Measurements from ENCODE around the gene SUSD3. TPM values are rescaled to one million over a fixed set of nuclear protein-coding genes. Genes with fewer than 3 reads are reported as not detected.

SUSD3 gene
- total RNA-seq, 2 experiments from 2014 or later: 62.7 to 68.3 TPM

DNA sequence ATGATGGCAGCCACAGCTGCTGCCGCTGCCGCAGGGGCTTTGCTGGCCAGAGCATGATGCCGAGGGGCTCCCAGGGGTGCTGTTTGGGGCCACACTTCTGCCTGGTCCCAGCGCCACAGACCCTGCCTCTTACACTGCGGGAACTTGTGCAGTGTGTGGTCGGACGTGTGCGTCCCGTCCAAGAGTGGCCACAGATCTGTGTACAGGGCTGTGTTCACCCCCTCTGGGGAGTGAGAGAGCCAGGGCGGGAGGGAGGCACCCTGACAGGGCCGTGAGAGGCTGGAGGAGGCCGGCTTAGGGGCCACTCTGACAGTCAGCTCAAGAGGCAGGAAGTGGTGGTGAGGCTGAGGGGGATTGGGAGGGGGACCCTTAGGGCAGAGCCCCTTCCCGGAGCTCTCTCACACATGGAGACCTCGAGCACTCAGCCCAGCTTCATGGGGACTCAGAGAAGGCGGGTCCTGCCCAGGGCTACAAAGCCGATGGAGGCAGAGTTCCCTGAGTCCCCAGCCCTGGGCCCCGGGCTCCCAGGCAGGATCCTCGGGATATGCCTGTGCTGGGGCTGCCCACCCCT is 24.4 kb downstream of the SUSD3 start:
- intact Hi-C loops (cut with micrococcal nuclease): loop anchor here (1.0 kb wide), 2 partner anchors 8 to 19 kb away; no protein-coding TSS in a partner anchor
- Mint-ChIP-seq H3K27me3 (ENCODE audit: low read depth) (no peaks in the 10 kb centered on the region), H3K27ac (peak overlapping the region; percentile 95), H3K4me1 (ENCODE audit: low read depth) (peaks cover 40% of the 10 kb centered on the region), H3K4me3 (no peak overlapping the region), H3K36me3 (ENCODE audit: low read depth) (peaks cover 51% of the 10 kb centered on the region), H3K9me3 (peaks cover 2% of the 10 kb centered on the region)
- CTCF ChIA-PET: interaction anchor here (1.7 to 2.6 kb wide), 2 partner anchors 18 to 26 kb away, joined by 5 to 8 read pairs; no protein-coding TSS in a partner anchor
- peak; percentile 49 for DNase-seq

DNA sequence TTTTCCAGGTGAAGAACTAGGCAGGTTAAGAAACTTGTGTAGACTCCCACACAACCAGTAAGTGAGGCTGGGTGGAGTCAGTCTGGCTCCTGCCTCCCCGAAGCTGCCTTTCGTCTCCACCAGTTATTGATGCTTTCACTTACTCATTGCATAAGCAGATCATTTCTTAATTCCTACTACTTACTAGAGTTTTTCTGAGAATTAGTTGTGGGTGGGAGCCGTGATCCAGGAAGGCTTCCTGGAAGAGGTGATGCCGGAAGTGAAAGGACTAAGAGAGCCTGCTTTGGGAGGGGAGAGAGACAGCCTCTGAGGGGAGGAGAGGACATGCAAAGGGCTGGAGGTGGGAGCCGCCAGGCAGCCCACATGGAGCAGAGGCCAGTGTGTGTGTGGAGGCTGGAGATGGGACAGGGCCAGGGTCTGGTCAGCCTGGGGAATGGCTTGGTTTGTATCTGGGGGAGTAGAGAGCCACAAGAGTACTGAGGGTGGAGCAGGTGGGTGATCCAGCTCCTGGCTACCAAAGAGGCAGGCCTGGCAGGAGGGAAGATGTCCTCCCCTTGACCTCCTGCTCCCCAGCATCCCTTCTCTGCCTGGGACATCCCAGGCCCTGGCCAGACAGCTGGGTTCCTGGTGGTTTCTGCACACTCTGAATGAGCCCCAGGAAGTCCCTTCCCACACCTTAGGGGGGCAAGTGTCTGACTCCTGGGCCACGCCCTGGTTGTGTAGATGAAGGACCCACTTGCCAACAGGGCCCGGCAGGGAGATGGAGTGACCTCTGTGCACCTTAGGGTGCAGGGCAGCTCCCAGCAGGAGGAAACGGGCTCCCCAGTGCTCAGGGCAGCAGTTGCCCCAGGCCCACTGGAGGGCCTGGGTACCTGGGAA is 25.3 kb downstream of the SUSD3 start:
- CTCF ChIA-PET: interaction anchor here (0.7 to 2.6 kb wide), 3 partner anchors 19 to 25 kb away, joined by 3 to 8 read pairs (median 5); no protein-coding TSS in a partner anchor
- peak; percentile 79 for DNase-seq
- H3K27me3 Mint-ChIP-seq (ENCODE audit: low read depth): no peaks in the 10 kb centered on the region
- intact Hi-C loops (cut with micrococcal nuclease): loop anchor here (1.0 kb wide), 2 partner anchors 7 to 20 kb away; no protein-coding TSS in a partner anchor
- H3K36me3 Mint-ChIP-seq (ENCODE audit: low read depth): peaks cover 55% of the 10 kb centered on the region
- H3K9me3 Mint-ChIP-seq: peaks cover 2% of the 10 kb centered on the region
- H3K4me1 Mint-ChIP-seq (ENCODE audit: low read depth): peaks cover 45% of the 10 kb centered on the region
- peak overlapping the region; percentile 95 for H3K27ac Mint-ChIP-seq
- H3K4me3 Mint-ChIP-seq: no peak overlapping the region

DNA sequence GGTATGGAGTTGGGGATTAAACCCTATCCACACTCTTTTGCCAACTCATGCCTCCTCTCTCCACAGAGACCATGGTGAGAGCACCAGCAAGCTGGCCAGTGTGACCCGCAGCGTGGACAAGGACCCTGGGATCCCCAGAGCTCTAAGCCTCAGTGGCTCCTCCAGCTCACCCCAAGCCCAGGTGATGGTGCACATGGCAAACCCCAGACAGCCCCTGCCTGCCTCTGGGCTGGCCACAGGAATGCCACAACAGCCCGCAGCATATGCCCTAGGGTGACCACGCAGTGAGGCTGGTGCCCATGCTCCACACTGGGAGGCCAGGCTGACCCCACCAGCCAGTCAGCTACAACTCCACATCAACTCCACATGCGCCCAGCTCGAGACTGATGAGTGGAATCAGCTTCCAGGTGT is 26.0 kb downstream of the SUSD3 start:
- CTCF ChIA-PET: interaction anchor here (0.7 to 1.0 kb wide), 2 partner anchors 24 to 127 kb away, joined by 3 to 4 read pairs; no protein-coding TSS in a partner anchor
- DNase-seq: no peak
- Mint-ChIP-seq H3K4me1 (ENCODE audit: low read depth) (peaks cover 51% of the 10 kb centered on the region), H3K9me3 (peaks cover 2% of the 10 kb centered on the region), H3K27ac (peak overlapping the region; percentile 95), H3K4me3 (no peak overlapping the region), H3K36me3 (ENCODE audit: low read depth) (peaks cover 60% of the 10 kb centered on the region), H3K27me3 (ENCODE audit: low read depth) (no peaks in the 10 kb centered on the region)
- intact Hi-C loops (cut with micrococcal nuclease): no loop called here

DNA sequence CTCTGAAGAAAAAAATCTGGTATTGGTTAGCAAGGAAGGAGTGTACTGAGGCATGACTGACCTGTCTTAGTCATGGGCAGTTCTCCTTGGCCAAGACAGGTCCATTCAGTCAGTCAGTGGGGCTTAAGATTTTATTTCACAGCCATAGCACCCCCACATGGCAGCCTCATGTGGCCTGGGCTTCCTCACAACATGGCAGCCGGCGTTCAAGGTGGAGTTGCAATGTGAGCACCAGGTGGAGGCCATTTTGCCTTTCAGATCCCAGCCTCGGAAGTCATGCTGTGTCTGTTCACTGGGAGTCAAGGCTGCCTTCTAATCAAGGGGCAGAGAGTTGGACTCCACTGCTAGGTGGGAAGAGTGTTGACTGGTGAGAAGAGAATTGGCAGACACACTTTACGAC is 27.2 kb downstream of the SUSD3 start:
- CTCF ChIA-PET: no interaction called here
- H3K27me3 Mint-ChIP-seq (ENCODE audit: low read depth): no peaks in the 10 kb centered on the region
- H3K4me3 Mint-ChIP-seq: no peak overlapping the region
- no peak for DNase-seq
- peaks cover 6% of the 10 kb centered on the region for H3K9me3 Mint-ChIP-seq
- H3K27ac Mint-ChIP-seq: peak overlapping the region; percentile 36
- peaks cover 61% of the 10 kb centered on the region for H3K36me3 Mint-ChIP-seq (ENCODE audit: low read depth)
- H3K4me1 Mint-ChIP-seq (ENCODE audit: low read depth): peaks cover 63% of the 10 kb centered on the region
- intact Hi-C loops (cut with micrococcal nuclease): no loop called here

- intact Hi-C loops (cut with micrococcal nuclease): no loop called here
- Mint-ChIP-seq H3K27ac (peak overlapping the region; percentile 72), H3K36me3 (ENCODE audit: low read depth) (peaks cover 58% of the 10 kb centered on the region), H3K4me3 (no peak overlapping the region), H3K9me3 (peaks cover 15% of the 10 kb centered on the region), H3K27me3 (ENCODE audit: low read depth) (no peaks in the 10 kb centered on the region), H3K4me1 (ENCODE audit: low read depth) (peaks cover 64% of the 10 kb centered on the region)
- DNase-seq: no peak
- CTCF ChIA-PET: interaction anchor here (0.6 to 0.8 kb wide), 2 partner anchors 73 to 117 kb away, joined by 4 read pairs; no protein-coding TSS in a partner anchor
Observed at GRCh38 chr9:93086447-93087224, 28.1 kb downstream of the SUSD3 start.

DNA sequence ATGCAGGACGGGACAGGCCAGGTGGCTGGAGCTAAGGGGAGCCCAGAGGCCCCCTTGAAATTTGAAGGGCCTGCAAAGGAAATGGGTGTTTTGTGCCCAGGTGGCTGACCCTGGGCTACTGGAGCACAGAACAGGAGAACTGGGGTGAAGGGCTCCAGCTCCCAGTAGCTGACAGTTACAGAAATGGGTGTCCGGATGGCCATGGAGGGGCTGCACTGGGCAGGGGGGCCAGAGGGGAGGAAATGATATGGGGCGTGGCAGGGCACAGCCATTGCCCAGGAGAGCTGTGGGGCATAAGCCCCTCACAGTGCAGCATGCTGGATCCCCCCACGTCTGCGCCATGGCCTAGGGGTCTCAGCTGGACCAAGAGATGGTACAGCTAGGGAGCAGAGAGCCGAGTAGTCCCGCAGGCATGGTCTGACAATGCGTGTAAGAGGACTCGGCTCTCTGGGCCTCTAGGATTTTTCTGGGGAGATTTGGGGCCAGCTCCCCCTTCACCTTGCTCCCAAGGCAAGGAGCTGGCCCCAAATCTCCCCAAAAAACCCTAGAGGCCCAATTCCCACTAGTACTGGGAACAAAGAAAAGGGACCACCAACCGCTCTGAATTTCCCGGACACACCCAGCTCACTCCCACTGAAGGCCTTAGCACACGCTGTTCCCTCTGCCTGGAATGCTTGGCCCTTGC is 29.6 kb downstream of the SUSD3 start:
- Mint-ChIP-seq H3K4me3 (no peak overlapping the region), H3K4me1 (ENCODE audit: low read depth) (peaks cover 66% of the 10 kb centered on the region), H3K36me3 (ENCODE audit: low read depth) (peaks cover 50% of the 10 kb centered on the region), H3K27me3 (ENCODE audit: low read depth) (no peaks in the 10 kb centered on the region), H3K9me3 (peaks cover 24% of the 10 kb centered on the region), H3K27ac (peak overlapping the region; percentile 83)
- no peak for DNase-seq
- CTCF ChIA-PET: interaction anchor here (0.6 to 1.3 kb wide), 2 partner anchors 21 to 39 kb away, joined by 3 read pairs; no protein-coding TSS in a partner anchor
- intact Hi-C loops (cut with micrococcal nuclease): no loop called here

- CTCF ChIA-PET: interaction anchor here (1.3 kb wide), 1 partner anchor 22 kb away, joined by 3 read pairs; no protein-coding TSS in a partner anchor
- H3K36me3 Mint-ChIP-seq (ENCODE audit: low read depth): peaks cover 47% of the 10 kb centered on the region
- H3K27ac Mint-ChIP-seq: peak overlapping the region; percentile 83
- no peak for DNase-seq
- intact Hi-C loops (cut with micrococcal nuclease): no loop called here
- H3K27me3 Mint-ChIP-seq (ENCODE audit: low read depth): no peaks in the 10 kb centered on the region
- peaks cover 28% of the 10 kb centered on the region for H3K9me3 Mint-ChIP-seq
- H3K4me3 Mint-ChIP-seq: no peak overlapping the region
- H3K4me1 Mint-ChIP-seq (ENCODE audit: low read depth): peaks cover 66% of the 10 kb centered on the region
Observed at GRCh38 chr9:93088656-93089015, 30.1 kb downstream of the SUSD3 start.

DNA sequence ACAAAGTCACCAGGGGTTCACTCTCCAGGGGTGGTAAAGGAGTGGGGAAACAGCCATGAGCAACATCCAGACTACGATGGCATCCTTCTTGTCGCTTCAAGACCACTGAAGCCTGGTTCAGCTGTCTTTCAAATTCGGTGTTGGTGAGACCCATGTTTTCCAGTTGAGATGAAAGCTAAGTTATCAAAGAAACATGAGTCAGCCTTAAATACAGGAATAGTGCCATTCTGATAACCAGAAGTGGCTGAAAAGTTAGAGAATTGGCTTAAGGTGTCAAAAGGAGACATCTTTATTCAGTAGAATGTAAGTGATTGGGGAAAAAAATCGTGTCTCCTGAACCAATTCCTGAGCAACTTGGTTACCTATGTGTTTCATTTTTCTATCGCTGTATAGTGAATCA is 30.5 kb downstream of the SUSD3 start:
- CTCF ChIA-PET: interaction anchor here (1.5 kb wide), 1 partner anchor 8 kb away, joined by 3 read pairs; no protein-coding TSS in a partner anchor
- peak overlapping the region; percentile 83 for H3K27ac Mint-ChIP-seq
- no peak overlapping the region for H3K4me3 Mint-ChIP-seq
- intact Hi-C loops (cut with micrococcal nuclease): no loop called here
- peak; percentile 37 for DNase-seq
- no peaks in the 10 kb centered on the region for H3K27me3 Mint-ChIP-seq (ENCODE audit: low read depth)
- peaks cover 66% of the 10 kb centered on the region for H3K4me1 Mint-ChIP-seq (ENCODE audit: low read depth)
- peaks cover 44% of the 10 kb centered on the region for H3K36me3 Mint-ChIP-seq (ENCODE audit: low read depth)
- peaks cover 26% of the 10 kb centered on the region for H3K9me3 Mint-ChIP-seq

DNA sequence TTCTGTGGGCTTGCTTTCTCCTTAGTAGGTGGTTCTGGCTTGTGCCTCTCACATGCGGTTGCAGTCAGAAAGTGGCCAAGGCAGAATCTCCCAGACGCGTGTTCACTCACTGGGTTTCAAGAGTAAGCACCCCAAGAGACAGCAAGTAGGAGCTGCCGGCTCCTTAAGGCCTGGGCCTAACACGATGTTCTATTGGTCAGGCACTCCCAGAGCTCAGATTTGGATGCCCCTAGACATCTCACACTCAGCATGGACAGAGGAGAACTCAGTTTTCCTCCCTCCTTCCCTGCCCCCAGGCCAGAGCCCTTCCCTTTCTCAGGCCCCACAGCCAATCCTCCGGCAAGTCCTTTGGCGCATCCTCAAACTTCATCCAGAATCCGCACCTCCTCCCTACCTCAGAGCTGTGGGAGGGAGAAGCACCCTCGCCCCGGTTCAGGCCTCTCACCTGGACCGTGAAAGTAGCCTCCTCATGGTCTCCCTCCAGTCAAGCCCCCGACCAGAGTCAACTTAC is 31.0 kb downstream of the SUSD3 start:
- H3K36me3 Mint-ChIP-seq (ENCODE audit: low read depth): peaks cover 43% of the 10 kb centered on the region
- no peaks in the 10 kb centered on the region for H3K27me3 Mint-ChIP-seq (ENCODE audit: low read depth)
- intact Hi-C loops (cut with micrococcal nuclease): no loop called here
- peak overlapping the region; percentile 83 for H3K27ac Mint-ChIP-seq
- H3K4me3 Mint-ChIP-seq: no peak overlapping the region
- H3K4me1 Mint-ChIP-seq (ENCODE audit: low read depth): peaks cover 70% of the 10 kb centered on the region
- peaks cover 26% of the 10 kb centered on the region for H3K9me3 Mint-ChIP-seq
- CTCF ChIA-PET: interaction anchor here (1.5 to 2.8 kb wide), 2 partner anchors 8 to 25 kb away, joined by 3 to 9 read pairs; no protein-coding TSS in a partner anchor
- DNase-seq: no peak

DNA sequence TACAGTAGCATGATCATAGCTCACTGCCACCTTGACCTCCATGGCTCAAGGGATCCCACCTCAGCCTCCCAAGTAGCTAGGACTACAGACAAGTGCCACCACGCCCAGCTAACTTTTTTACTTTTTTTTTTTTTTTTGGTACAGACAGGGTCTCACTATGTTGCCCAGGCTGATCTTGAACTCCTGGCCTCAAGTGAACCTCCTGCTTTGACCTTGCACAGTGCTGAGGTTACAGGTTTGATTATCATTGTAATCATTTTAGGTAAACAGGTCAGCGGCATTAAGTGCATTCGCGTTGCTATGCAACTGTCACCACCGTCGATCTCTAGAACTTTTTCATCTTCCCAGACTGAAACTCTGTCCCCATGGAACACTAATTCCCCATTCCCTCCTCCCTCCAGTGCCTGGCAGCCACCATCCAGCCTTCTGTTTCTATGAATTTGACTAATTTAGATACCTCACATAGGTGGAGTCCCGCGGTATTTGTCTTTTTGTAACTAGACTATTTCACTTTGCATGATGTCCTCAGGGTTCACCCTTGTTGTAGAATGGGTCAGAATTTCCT is 31.7 kb downstream of the SUSD3 start:
- Mint-ChIP-seq H3K4me3 (no peak overlapping the region), H3K9me3 (peaks cover 26% of the 10 kb centered on the region), H3K36me3 (ENCODE audit: low read depth) (peaks cover 39% of the 10 kb centered on the region), H3K27ac (peak overlapping the region; percentile 83), H3K27me3 (ENCODE audit: low read depth) (no peaks in the 10 kb centered on the region), H3K4me1 (ENCODE audit: low read depth) (peaks cover 74% of the 10 kb centered on the region)
- CTCF ChIA-PET: interaction anchor here (1.5 to 2.8 kb wide), 2 partner anchors 9 to 26 kb away, joined by 3 to 9 read pairs; no protein-coding TSS in a partner anchor
- DNase-seq: peak; percentile 33
- intact Hi-C loops (cut with micrococcal nuclease): no loop called here

- Mint-ChIP-seq H3K9me3 (peaks cover 26% of the 10 kb centered on the region), H3K27ac (peak overlapping the region; percentile 86), H3K27me3 (ENCODE audit: low read depth) (no peaks in the 10 kb centered on the region), H3K36me3 (ENCODE audit: low read depth) (peaks cover 31% of the 10 kb centered on the region), H3K4me1 (ENCODE audit: low read depth) (peaks cover 72% of the 10 kb centered on the region), H3K4me3 (no peak overlapping the region)
- CTCF ChIA-PET: interaction anchor here (1.0 to 2.8 kb wide), 3 partner anchors 27 to 88 kb away, joined by 3 to 9 read pairs (median 3); no protein-coding TSS in a partner anchor
- no peak for DNase-seq
- intact Hi-C loops (cut with micrococcal nuclease): loop anchor here (1.0 kb wide), 2 partner anchors 8 to 27 kb away; no protein-coding TSS in a partner anchor
Observed at GRCh38 chr9:93091056-93091452, 32.6 kb downstream of the SUSD3 start.
